CD4-positive, alpha-beta T cell treated with Interleukin-10 for 1 hour (primary cell): ENCODE measurements around the gene VAT1L.

Experiments
- DNase-seq: peaks from one replicate; pipeline ENCODE4 v3.0.0-alpha.2; 2020

VAT1L gene

GRCh38 chr16:77784441-77785372, 3.7 kb upstream of the VAT1L start:
- DNase-seq, result no peak

GRCh38 chr16:77785373-77785764, 3.0 kb upstream of the VAT1L start:
- DNase-seq, result no peak

- DNase-seq, result no peak
Measured at GRCh38 chr16:77786186-77786847, 2.0 kb upstream of the VAT1L start.

- DNase-seq, result no peak
Measured at GRCh38 chr16:77787452-77787851, 912 bp upstream of the VAT1L start.

- DNase-seq, result no peak
Measured at GRCh38 chr16:77789085-77790008, 983 bp downstream of the VAT1L start.

- no peak for DNase-seq
Measured at GRCh38 chr16:77790009-77790372, 1.6 kb downstream of the VAT1L start.

GRCh38 chr16:77790912-77791311, 2.5 kb downstream of the VAT1L start:
- DNase-seq, result no peak

GRCh38 chr16:77793417-77793816, 5.1 kb downstream of the VAT1L start:
- DNase-seq, result no peak

GRCh38 chr16:77794586-77794985, 6.2 kb downstream of the VAT1L start:
- DNase-seq, result no peak

- DNase-seq, result no peak
Measured at GRCh38 chr16:77801817-77802216, 13.5 kb downstream of the VAT1L start.

- DNase-seq, result no peak
Measured at GRCh38 chr16:77805398-77805797, 17.0 kb downstream of the VAT1L start.

- DNase-seq, result no peak
Measured at GRCh38 chr16:77807021-77807420, 18.7 kb downstream of the VAT1L start.

- DNase-seq, result no peak
Measured at GRCh38 chr16:77812856-77813500, 24.6 kb downstream of the VAT1L start.

GRCh38 chr16:77816293-77816692, 27.9 kb downstream of the VAT1L start:
- no peak for DNase-seq

- DNase-seq, result no peak
Measured at GRCh38 chr16:77820340-77820739, 32.0 kb downstream of the VAT1L start.

GRCh38 chr16:77822661-77823060, 34.3 kb downstream of the VAT1L start:
- no peak for DNase-seq

- no peak for DNase-seq
Measured at GRCh38 chr16:77823067-77823466, 34.7 kb downstream of the VAT1L start.

- DNase-seq, result no peak
Measured at GRCh38 chr16:77825196-77825595, 36.8 kb downstream of the VAT1L start.

GRCh38 chr16:77827032-77827431, 38.7 kb downstream of the VAT1L start:
- no peak for DNase-seq

- DNase-seq, result no peak
Measured at GRCh38 chr16:77833921-77834634, 45.7 kb downstream of the VAT1L start.

- no peak for DNase-seq
Measured at GRCh38 chr16:77834635-77835540, 46.5 kb downstream of the VAT1L start.
